ENCODE measurements around the gene MRPL52.
A peak's percentile ranks its signal among the peaks of the same experiment; 100 is the strongest.
"Not testable (repeated sequence)": the region's sequence is repeated elsewhere in the genome, so short reads cannot be mapped to it uniquely, and the experiment has no call there.

The MRPL52 gene

DNA sequence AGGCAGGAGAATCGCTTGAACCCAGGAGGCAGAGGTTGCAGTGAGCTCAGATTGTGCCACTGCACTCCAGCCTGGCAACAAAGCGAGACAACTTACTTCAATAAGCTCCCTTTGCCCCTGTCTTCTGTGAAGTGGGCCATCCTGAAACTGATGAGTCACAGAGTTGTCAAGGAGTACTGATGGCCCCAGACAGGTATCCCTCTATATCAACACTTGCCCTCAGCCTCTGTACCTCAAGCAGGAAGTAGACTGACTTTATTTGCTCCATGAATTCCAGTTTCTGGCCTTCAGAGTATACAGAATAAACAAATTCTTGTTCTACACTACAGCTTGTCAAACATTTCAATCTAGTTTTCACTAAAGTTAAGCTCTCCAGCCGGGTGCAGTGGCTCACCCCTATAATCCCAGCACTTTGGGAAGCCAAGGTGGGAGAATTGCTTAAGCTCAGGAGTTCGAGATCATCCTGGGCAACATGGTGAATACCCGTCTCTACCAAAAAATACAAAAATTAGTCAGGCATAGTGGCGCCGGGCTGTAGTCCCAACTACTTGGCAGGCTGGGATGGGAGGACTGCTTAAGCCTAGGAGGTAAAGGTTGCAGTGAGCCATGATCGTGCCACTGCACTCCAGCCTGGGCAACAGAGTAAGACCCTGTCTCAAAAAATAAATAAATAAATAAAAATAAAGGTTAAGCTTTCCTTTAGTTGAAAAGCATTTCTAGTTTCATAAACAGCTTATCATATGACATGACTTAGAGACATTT, 25.5 kb downstream of the MRPL52 start:
- no peak for DNase-seq (ENCODE audit: low read depth)

DNA sequence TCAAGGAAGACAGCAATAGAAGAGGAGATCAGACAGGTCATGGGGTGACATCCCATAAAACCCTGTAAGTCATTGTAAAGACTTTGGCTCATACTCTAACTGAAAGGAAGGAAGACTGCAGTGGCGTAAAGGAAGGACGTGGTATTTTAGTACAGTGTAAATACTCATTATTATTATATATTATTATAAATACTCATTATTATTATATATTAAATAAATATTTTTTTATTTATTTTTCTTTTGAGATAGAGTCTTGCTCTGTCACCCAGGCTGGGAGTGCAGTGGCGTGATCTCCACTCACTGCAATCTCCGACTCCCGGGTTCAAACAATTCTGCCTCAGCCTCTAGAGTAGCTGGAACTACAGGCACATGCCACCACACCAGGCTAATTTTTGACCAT, 26.7 kb downstream of the MRPL52 start:
- DNase-seq (ENCODE audit: low read depth) = no peak

DNA sequence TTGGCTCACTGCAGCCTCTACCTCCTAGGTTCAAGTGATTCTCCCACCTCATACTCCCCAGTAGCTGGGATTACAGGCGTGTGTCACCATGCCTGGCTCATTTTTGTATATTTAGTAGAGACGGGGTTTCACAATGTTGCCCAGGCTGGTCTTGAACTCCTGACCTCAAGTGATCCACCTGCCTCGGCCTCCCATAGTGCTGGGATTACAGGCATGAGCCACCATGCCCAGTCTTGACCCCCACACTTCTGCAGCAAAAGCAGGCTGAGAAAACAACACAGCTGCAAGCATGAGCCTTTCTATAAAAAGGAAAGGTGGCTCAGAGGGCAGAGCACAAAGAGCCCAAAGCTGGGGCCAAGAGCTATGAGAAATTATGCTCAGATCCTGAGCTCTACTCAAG, 30.7 kb downstream of the MRPL52 start:
- not testable (repeated sequence) for DNase-seq (ENCODE audit: low read depth)

DNA sequence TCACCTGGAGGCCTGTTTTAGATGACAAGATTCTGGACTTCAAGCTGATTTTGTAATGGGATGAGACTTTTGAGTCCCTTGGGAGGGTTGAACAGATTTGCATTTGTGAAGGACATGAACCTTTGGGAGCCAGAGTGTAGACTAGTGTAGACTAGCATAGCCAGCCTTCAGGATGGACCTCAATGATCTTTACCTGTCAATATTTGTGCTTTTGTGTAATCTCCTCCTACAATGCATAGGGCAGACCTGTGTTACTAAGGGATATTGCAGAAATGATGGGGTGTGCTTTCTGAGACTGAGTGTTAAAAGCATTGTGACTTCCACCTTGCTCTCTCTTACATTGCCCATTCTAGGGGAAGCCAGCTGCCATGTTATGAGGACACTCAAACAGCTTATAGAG, 32.0 kb downstream of the MRPL52 start:
- no peak for DNase-seq (ENCODE audit: low read depth)

DNA sequence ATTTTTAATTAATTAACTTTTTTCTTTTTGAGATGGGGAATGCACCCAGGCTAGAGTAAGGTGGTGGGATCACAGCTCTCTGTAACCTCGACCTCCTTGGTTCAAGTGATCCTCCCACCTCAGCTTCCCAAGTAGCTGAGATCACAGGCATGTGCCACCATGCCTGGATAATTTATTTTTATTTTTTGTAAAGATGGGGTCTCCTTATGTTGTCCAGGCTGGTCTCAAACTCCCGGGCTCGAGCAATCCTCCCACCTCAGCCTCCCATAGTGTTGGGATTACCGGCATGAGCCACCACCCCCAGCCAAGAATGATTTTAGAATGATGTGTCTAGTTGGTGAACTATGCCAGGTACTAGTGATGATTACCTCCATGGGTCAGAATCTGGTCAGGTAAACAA, 35.3 kb downstream of the MRPL52 start:
- no peak for DNase-seq (ENCODE audit: low read depth)

DNA sequence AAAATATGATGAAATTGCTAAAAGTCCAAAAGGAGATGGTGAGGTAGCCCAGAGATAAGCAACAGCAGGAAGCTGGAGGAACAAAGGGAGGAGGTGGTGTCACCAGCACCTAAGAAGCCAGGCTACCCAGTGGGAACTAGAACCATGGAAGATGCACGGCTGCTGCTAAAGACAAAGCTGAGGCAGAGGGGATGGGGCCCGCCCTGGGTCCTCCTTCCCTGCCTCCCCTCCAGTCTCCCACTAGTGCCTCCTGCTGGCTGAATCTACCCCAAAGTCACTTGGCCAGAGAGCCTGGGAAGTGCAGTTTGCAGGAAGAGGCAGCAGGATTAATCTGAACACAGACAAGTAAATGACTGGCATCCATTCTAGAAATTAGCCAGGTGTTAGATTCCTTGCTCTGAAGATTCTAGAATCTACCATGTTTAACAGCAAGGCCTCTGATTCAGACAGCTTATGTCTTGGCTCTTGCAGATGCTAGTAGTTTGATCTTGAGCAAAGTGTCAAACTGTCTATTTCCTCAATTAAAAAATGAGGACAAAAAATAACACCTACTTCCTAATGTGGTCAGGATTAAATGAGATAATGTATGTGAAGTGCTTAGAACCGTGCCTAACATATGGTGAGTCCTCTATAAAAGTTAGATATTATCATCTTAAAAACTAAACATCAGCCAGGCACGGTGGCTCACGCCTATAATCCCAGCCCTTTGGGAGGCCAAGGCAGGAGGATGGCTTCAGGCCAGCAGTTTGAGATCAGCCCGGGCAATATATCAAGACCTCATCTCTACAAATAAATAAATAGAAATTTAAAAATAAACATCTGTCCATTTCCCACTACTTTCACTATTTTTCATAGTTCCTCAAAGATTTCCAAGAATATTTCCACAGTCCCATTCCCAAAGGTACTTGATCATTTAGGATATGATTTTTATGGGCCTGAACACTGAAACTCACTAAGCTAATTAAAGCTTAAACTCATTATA, 36.0 kb downstream of the MRPL52 start:
- no peak for DNase-seq (ENCODE audit: low read depth)

DNA sequence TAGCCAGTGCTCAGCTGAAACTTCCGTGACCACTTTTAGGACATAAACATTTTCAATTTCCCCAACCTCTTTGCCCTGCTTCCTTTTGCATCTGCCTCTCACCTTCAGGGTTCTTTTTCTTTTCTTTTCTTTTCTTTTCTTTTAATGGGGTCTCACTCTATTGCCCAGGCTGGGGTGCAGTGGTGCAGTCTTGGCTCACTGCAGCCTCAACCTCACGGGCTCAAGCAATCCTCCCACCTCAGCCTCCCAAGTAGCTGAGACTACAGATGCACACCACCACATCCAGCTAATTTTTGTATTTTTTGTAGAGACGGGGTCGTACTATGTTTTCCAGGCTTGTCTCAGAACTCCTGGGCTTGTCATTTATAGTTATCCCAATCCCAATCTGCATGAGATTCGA, 37.2 kb downstream of the MRPL52 start:
- DNase-seq (ENCODE audit: low read depth) = no peak

DNA sequence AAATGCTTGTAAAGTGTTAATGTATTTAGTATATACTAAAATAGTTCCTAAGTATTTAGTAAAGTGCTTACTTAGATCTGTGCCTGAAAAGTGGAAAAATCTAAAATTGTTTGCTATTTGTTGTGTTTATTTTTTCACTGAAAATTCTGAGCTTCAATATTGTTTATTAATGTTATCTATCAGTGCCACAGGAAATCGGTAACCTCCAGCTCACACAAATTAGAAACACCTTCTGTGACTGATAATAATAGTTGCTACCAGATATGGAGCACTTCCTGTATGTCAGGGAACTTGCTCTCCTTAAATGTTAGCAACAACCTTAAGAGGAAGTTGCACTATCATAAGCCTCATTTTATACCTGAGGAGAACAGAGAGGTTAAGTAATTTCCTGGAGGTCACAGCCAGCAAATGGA, 41.1 kb downstream of the MRPL52 start:
- no peak for DNase-seq (ENCODE audit: low read depth)

DNA sequence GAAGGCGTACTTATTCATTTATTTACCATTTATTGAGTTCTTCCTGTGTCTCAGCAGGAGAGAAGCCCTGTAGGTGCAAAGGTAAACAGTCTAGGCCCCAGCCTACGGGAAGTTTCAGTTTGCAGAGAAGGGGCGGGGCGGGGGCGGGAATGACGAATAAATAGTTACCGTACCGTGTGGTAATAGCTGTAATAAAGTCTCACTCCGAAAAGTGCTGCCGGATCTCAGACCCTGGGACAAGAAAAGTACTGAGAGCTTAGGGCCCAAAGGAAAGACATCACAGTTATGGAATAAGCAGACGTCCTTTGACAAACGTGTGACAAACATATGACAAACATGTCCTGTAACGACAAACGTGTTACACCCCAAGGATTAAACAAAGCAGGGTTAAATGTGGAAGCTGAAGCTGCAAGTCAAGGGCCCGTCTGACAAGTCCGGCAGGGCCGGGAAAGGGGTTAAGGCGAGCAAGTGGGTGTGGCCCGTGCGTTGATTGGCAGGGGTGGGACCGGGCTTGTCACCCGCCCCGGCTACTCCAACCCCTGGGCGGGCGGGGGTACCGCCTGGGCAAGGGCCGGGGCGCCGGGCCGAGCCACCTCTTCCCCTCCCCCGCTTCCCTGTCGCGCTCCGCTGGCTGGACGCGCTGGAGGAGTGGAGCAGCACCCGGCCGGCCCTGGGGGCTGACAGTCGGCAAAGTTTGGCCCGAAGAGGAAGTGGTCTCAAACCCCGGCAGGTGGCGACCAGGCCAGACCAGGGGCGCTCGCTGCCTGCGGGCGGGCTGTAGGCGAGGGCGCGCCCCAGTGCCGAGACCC, 41.7 kb downstream of the MRPL52 start, which contains the start of gene LRP10:
TSS of gene LRP10 (plus strand) at position 517 of the 809 bp plus-strand sequence. CDS start 564 bp downstream, outside the sequence.
- peak; percentile 59 for DNase-seq (ENCODE audit: low read depth)

DNA sequence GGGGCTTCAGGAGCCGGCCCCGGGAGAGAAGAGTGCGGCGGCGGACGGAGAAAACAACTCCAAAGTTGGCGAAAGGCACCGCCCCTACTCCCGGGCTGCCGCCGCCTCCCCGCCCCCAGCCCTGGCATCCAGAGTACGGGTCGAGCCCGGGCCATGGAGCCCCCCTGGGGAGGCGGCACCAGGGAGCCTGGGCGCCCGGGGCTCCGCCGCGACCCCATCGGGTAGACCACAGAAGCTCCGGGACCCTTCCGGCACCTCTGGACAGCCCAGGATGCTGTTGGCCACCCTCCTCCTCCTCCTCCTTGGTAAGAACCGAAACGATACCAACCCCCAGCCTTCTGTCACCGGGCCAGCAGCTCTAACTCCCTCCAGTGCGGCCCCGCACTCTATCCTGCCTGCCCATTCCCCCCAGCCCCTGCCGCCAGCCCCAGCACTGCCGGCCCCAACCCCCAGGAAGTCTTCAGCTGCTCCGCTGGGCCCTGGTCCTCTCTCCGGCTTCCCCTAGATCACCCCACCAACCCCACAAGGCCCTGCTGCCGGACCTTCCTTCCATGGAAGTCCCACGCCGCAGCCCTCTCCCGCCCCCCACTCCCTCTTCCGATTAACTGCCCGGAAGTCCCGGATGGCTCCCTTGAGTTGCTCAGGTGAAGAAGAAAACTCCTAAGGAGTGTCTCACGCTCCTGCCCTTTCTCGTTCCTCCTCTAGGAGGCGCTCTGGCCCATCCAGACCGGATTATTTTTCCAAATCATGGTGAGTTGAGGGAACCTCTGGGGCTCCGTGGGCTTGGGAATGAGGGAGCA, 42.5 kb downstream of the MRPL52 start:
- DNase-seq (ENCODE audit: low read depth) = peak; percentile 52

DNA sequence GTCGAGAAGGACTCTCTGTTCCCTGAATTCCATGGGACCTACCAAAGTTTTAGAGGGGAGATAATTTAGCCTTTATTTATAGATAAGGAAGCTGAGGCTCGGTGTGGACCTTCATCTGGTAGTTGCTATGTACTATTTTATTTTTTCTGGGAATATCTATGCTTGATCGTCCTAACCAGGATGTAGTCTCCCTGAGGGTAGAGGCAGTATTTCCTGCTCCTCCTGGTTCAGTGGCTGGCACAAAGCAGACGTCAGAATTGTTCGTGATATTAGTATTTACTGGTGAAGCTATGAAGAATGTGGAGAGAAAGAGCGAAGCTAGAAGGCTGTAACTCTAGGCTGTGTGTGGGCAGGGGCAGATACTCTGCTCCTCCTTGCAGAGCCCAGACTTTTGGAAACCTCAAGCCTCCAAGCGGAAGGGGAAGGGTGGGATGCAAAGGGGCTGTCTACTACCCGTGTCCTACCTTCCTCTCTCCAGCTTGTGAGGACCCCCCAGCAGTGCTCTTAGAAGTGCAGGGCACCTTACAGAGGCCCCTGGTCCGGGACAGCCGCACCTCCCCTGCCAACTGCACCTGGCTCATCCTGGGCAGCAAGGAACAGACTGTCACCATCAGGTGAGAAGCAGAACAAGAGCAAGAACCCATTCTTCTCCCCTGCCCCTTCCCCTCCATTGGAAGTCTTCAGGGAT, 43.3 kb downstream of the MRPL52 start:
- DNase-seq (ENCODE audit: low read depth) = no peak

DNA sequence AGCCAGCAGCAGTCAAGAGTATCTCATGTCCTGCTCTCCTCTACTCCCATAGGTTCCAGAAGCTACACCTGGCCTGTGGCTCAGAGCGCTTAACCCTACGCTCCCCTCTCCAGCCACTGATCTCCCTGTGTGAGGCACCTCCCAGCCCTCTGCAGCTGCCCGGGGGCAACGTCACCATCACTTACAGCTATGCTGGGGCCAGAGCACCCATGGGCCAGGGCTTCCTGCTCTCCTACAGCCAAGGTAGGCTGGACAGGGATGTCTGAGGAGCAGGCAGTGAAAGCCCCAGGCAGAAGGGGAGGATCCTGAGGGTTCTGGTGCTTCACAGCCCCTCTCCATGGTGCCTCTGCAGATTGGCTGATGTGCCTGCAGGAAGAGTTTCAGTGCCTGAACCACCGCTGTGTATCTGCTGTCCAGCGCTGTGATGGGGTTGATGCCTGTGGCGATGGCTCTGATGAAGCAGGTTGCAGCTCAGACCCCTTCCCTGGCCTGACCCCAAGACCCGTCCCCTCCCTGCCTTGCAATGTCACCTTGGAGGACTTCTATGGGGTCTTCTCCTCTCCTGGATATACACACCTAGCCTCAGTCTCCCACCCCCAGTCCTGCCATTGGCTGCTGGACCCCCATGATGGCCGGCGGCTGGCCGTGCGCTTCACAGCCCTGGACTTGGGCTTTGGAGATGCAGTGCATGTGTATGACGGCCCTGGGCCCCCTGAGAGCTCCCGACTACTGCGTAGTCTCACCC, 45.5 kb downstream of the MRPL52 start:
- DNase-seq (ENCODE audit: low read depth) = no peak

DNA sequence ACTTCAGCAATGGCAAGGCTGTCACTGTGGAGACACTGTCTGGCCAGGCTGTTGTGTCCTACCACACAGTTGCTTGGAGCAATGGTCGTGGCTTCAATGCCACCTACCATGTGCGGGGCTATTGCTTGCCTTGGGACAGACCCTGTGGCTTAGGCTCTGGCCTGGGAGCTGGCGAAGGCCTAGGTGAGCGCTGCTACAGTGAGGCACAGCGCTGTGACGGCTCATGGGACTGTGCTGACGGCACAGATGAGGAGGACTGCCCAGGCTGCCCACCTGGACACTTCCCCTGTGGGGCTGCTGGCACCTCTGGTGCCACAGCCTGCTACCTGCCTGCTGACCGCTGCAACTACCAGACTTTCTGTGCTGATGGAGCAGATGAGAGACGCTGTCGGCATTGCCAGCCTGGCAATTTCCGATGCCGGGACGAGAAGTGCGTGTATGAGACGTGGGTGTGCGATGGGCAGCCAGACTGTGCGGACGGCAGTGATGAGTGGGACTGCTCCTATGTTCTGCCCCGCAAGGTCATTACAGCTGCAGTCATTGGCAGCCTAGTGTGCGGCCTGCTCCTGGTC, 46.1 kb downstream of the MRPL52 start:
- no peak for DNase-seq (ENCODE audit: low read depth)

DNA sequence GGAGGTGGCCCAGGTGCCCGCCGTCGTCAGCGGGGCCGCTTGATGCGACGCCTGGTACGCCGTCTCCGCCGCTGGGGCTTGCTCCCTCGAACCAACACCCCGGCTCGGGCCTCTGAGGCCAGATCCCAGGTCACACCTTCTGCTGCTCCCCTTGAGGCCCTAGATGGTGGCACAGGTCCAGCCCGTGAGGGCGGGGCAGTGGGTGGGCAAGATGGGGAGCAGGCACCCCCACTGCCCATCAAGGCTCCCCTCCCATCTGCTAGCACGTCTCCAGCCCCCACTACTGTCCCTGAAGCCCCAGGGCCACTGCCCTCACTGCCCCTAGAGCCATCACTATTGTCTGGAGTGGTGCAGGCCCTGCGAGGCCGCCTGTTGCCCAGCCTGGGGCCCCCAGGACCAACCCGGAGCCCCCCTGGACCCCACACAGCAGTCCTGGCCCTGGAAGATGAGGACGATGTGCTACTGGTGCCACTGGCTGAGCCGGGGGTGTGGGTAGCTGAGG, 47.4 kb downstream of the MRPL52 start:
- DNase-seq (ENCODE audit: low read depth) = no peak

DNA sequence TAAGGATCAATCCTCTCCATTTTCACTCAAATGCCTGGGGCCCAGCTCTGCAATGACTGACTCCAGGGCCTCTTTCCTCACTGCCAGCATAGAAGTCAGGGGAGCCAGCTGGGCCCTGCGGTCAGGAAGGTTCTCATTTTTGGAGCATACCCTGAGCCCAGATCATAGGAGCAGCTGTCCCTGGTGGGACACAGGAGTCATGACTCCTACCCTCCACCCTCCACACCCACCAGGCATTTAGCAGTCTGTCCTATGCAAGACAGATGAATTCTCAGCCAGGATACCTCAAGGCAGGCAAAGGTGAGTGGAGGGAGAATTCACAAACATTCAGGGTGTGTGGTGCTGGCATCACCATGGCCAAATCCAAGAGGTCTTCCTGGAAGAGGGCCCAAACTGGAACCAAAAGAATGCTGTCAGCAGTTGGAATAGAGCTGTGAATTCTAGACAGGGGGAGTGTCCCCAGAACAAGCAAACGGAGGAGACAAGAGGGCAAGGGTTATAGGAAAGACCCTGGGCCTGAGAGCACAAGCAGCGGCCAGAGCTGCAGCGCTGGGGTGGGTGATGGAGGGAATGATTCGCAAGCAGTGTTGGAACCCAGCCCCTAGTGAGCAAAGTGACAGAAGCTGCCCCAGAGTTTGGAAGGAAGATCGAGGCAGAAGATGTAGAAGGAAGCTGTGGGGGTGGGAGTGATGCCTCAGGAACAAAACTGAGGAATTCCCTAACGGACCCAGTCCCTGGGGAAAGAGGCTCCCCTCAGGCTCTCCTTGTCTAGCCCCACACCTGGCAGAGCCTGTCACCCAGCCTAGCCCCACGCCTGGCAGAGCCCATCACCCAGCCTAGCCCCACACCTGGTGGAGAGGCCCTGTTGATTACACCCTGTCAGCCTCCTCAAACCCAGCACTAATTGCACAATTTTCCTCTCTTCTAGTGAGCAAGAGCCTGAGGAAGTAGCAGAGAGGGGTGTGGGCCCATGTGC, 48.9 kb downstream of the MRPL52 start:
- no peak for DNase-seq (ENCODE audit: low read depth)

DNA sequence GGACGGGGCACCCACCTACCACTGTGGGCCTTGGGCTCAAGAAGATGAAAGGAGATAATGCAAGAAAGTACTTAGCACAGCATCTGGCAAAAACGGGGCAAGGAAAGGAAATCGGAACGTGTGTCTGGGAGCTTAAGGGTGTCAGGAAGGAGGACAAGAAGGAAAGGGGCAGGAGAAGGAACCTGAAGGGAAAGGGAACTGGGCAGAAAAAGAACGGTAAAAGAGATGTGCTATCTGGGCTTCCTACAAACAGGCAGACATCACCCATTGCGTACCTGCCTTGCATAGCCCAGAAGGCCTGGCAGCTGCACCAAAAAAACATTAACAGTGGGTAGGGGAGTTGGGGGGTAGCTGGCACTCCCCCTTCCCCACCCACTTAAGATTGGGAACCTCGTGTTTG, 52.4 kb downstream of the MRPL52 start:
- no peak for DNase-seq (ENCODE audit: low read depth)

DNA sequence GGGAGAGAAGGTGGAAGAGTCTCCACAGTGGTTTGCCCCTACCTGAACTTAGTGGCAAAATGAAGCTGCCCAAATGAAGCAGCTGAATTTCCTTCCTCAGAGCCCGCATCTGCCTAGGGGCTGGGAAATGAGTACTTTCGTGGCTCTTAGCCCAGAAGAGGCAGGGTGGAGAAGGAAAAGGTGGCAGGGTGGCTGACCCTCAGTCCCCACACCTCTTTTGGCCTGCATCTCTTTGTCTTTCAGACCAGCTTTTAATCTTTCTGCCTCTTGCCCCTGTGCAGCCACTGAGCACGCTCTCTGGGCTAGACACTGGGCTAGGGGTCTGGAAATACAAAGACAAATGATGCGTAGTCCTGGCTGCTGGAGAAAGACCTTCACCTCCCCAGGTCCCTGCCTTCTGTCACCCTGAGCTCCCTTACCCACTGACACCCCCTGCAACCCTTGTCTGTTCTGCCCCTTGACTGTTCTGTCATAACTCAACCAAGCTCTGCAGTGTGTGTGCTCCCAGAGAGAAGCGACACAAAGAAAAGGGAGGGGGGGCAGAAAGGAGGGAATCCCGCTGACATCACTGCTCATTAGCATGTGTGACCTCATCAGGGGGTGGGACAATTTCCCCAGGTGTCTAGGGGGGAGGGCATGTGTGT, 53.0 kb downstream of the MRPL52 start:
- DNase-seq (ENCODE audit: low read depth) = no peak

Measured in activated gamma-delta T cell treated with anti-CD3 and anti-CD28 coated beads, Interleukin-2, amount 50 U/mL, for 16 hours (primary cell).